H9 (cell line): ENCODE measurements around the gene HSPA2. TPM values are rescaled to one million over a fixed set of nuclear protein-coding genes. Genes with fewer than 3 reads are reported as not detected.

ENCODE experiments used
- DNase-seq: peaks from one replicate; pipeline ENCODE4 v3.0.0-alpha.2; 2017
- H2AFZ ChIP-seq: one replicate; pipeline ENCODE4 v1.6.1; 2013; ENCODE audit warnings: mild to moderate bottlenecking, low read length, control low read depth, moderate library complexity
- H2AK5ac ChIP-seq: 2 replicates; pipeline ENCODE4 v1.6.1; 2013; ENCODE audit warnings: low read length, control low read depth, mixed read lengths; ENCODE audit not compliant: insufficient read length
- H2BK120ac ChIP-seq: one replicate; pipeline ENCODE4 v1.6.1; 2013; ENCODE audit warnings: low read depth, mild to moderate bottlenecking, low read length, control low read depth, inconsistent platforms; ENCODE audit not compliant: poor library complexity, severe bottlenecking
- H2BK12ac ChIP-seq: 2 replicates; pipeline ENCODE4 v1.6.1; 2013; ENCODE audit warnings: low read length, control low read depth, mixed read lengths, low read depth; ENCODE audit not compliant: insufficient read length
- H2BK15ac ChIP-seq: 2 replicates; pipeline ENCODE4 v1.6.1; 2013; ENCODE audit warnings: low read depth, low read length, control low read depth
- H2BK20ac ChIP-seq: one replicate; pipeline ENCODE4 v1.6.1; 2013; ENCODE audit warnings: low read depth, mild to moderate bottlenecking, low read length, control low read depth, inconsistent platforms; ENCODE audit not compliant: poor library complexity, severe bottlenecking
- H2BK5ac ChIP-seq: 2 replicates; pipeline ENCODE4 v1.6.1; 2013; ENCODE audit warnings: low read length, control low read depth, mixed read lengths; ENCODE audit not compliant: insufficient read length
- H3K14ac ChIP-seq: 2 replicates; pipeline ENCODE4 v1.6.1; 2013; ENCODE audit warnings: low read length, control low read depth; ENCODE audit not compliant: insufficient read depth
- H3K18ac ChIP-seq: 2 replicates; pipeline ENCODE4 v1.6.1; 2013; ENCODE audit warnings: low read depth, mild to moderate bottlenecking, mixed read lengths, low read length, control low read depth; ENCODE audit not compliant: insufficient read length
- H3K23ac ChIP-seq: 2 replicates; pipeline ENCODE4 v1.6.1; 2013; ENCODE audit warnings: low read length, control low read depth, mixed read lengths, low read depth; ENCODE audit not compliant: insufficient read length
- H3K23me2 ChIP-seq: 2 replicates; pipeline ENCODE4 v1.6.1; 2013; ENCODE audit warnings: low read depth, mild to moderate bottlenecking, mixed read lengths, low read length, control low read depth; ENCODE audit not compliant: insufficient read length, poor library complexity, severe bottlenecking
- H3K27ac ChIP-seq: 2 replicates; pipeline ENCODE4 v1.5.1; 2013; ENCODE audit warnings: low read length, control low read depth, mixed read lengths, low read depth; ENCODE audit not compliant: insufficient read length
- H3K27me3 ChIP-seq: 2 replicates; pipeline ENCODE4 v1.6.1; 2013; ENCODE audit warnings: low read length, control low read depth, inconsistent platforms; ENCODE audit not compliant: insufficient read depth
- H3K4ac ChIP-seq: 2 replicates; pipeline ENCODE4 v1.6.1; 2013; ENCODE audit warnings: low read depth, mild to moderate bottlenecking, control low read depth, inconsistent platforms, low read length, moderate library complexity
- H3K4me1 ChIP-seq: 2 replicates; pipeline ENCODE4 v1.6.1; 2013; ENCODE audit warnings: low read length, control low read depth, inconsistent platforms; ENCODE audit not compliant: insufficient read depth
- H3K4me2 ChIP-seq: 2 replicates; pipeline ENCODE4 v1.6.1; 2013; ENCODE audit warnings: low read length, control low read depth, mixed read lengths; ENCODE audit not compliant: insufficient read length, insufficient read depth
- H3K56ac ChIP-seq: 2 replicates; pipeline ENCODE4 v1.6.1; 2013; ENCODE audit warnings: low read depth, mild to moderate bottlenecking, mixed read lengths, low read length, control low read depth; ENCODE audit not compliant: insufficient read length
- H3K79me1 ChIP-seq: 2 replicates; pipeline ENCODE4 v1.6.1; 2013; ENCODE audit warnings: low read depth, mild to moderate bottlenecking, moderate library complexity, low read length, control low read depth, inconsistent platforms; ENCODE audit not compliant: insufficient read depth, poor library complexity, severe bottlenecking
- H3K79me2 ChIP-seq: 2 replicates; pipeline ENCODE4 v1.6.1; 2013; ENCODE audit warnings: low read length, control low read depth, inconsistent platforms; ENCODE audit not compliant: insufficient read depth
- H3K9ac ChIP-seq: 2 replicates; pipeline ENCODE4 v1.6.1; 2013; ENCODE audit warnings: low read length, control low read depth, mixed read lengths; ENCODE audit not compliant: insufficient read length; ENCODE audit errors: extremely low read depth
- H3K9me3 ChIP-seq: one replicate; pipeline ENCODE4 v1.6.1; 2013; ENCODE audit warnings: low read depth, low read length, inconsistent platforms; ENCODE audit not compliant: control insufficient read depth
- H3T11ph ChIP-seq: one replicate; pipeline ENCODE4 v1.6.1; 2013; ENCODE audit warnings: mild to moderate bottlenecking, low read length, control low read depth, inconsistent platforms
- H4K20me1 ChIP-seq: one replicate; pipeline ENCODE4 v1.6.1; 2013; ENCODE audit not compliant: control insufficient read depth, insufficient read length, insufficient read depth
- H4K5ac ChIP-seq: 2 replicates; pipeline ENCODE4 v1.6.1; 2013; ENCODE audit warnings: low read depth, mild to moderate bottlenecking, mixed read lengths, low read length, control low read depth; ENCODE audit not compliant: insufficient read length
- H4K8ac ChIP-seq: replicated peaks from 2 replicates; pipeline ENCODE4 v1.6.1; 2013; ENCODE audit warnings: low read length, control low read depth, mixed read lengths, low read depth; ENCODE audit not compliant: insufficient read length
- H4K91ac ChIP-seq: 2 replicates; pipeline ENCODE4 v1.6.1; 2013; ENCODE audit warnings: low read depth, mild to moderate bottlenecking, moderate library complexity, mixed read lengths, low read length, control low read depth; ENCODE audit not compliant: insufficient read length
- H3K27ac Mint-ChIP-seq, 3 experiments: 2 replicates in 2 of 3; 3 replicates in 1 of 3; pipeline ENCODE4 v1.8.0; 2020 to 2021; ENCODE audit warnings: mixed read lengths in 3 of 3, mild to moderate bottlenecking in 1 of 3, moderate library complexity in 1 of 3
- H3K27me3 Mint-ChIP-seq: 2 replicates; pipeline ENCODE4 v1.8.0; 2021; ENCODE audit warnings: low read depth, mild to moderate bottlenecking, moderate library complexity, mixed read lengths
- H3K36me3 Mint-ChIP-seq, 3 experiments: 2 replicates in 2 of 3; 3 replicates in 1 of 3; pipeline ENCODE4 v1.8.0; 2020 to 2021; ENCODE audit warnings: low read depth in 3 of 3, mixed read lengths in 3 of 3; ENCODE audit not compliant: insufficient read depth in 1 of 3
- H3K4me1 Mint-ChIP-seq, 2 experiments: 2 replicates each; pipeline ENCODE4 v1.8.0; 2020; ENCODE audit warnings: mixed read lengths in 2 of 2
- H3K4me3 Mint-ChIP-seq, 2 experiments: 2 replicates in 1 of 2; 3 replicates in 1 of 2; pipeline ENCODE4 v1.8.0; 2020 to 2021; ENCODE audit warnings: mild to moderate bottlenecking in 2 of 2, mixed read lengths in 2 of 2, moderate library complexity in 1 of 2
- H3K9me3 Mint-ChIP-seq, 2 experiments: 2 replicates in 1 of 2; 3 replicates in 1 of 2; pipeline ENCODE4 v1.8.0; 2020; ENCODE audit warnings: mild to moderate bottlenecking in 2 of 2, mixed read lengths in 2 of 2, moderate library complexity in 1 of 2
- WGBS: extraction: QIAGEN DNeasy Blood & Tissue Kit; methylation state at CpG from one replicate; pipeline ENCODE4 v1.1.7; 2013; ENCODE audit warnings: missing lambda C conversion rate, low lambda C conversion rate, mixed read lengths; ENCODE audit not compliant: insufficient read length; ENCODE audit errors: extremely low coverage; 5-methylcytosine and 5-hydroxymethylcytosine counted together
- total RNA-seq: library from RNA; stranded (reverse); gene quantifications from 2 replicates; pipeline ENCODE4 v1.2.1, GENCODE V29; 2021
- TF ChIP-seq, protein P1 (sequence below): fragments of 200-600 bp; sonication (generic); conservative IDR thresholded peaks from 3 replicates; pipeline ENCODE4 v1.8.0; 2021; ENCODE audit warnings: antibody characterized with exemption, mild to moderate bottlenecking

The HSPA2 gene
- total RNA-seq, 1 experiment from 2014 or later: 25.8 TPM

DNA sequence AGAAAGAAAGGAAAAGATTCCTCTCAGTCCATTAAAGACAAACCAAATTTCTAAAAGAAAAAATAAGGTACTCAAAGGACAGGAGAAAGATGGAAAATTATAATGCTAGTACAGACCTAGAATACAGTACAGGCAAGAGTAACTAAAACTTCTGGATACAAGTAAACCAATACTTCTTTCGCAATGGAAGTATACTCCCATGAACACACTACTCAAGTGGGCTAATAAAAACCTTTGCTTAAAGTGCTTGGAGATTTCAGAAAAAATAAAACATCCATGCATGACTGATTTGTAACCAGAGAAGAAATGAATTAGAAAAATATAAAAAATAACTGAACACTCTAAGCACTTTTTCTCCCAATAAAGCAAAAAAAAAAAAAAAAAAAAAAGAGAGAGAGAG, 40.5 kb upstream of the HSPA2 start:
- Histone ChIP-seq H3K56ac (no peak overlapping the region), H3K4me1 (no peaks in the 10 kb centered on the region; the same call in 1 of the 2 replicates), H4K8ac (no peak overlapping the region), H3T11ph (no peak overlapping the region), H3K14ac (no peak overlapping the region), H3K23me2 (peaks cover 9% of the 10 kb centered on the region), H3K27ac (no peak overlapping the region), H3K79me1 (no peaks in the 10 kb centered on the region), H3K9ac (no peak overlapping the region), H3K27me3 (no peaks in the 10 kb centered on the region), H2BK12ac (no peak overlapping the region), H4K5ac (no peak overlapping the region), H2AFZ (no peak overlapping the region), H3K4me2 (no peak overlapping the region), H4K20me1 (no peaks in the 10 kb centered on the region), H3K18ac (no peak overlapping the region), H3K79me2 (peaks cover 2% of the 10 kb centered on the region; the same call in 1 of the 2 replicates), H3K23ac (no peak overlapping the region), H2BK5ac (no peak overlapping the region), H2BK120ac (no peak overlapping the region), H2BK20ac (no peak overlapping the region), H2BK15ac (no peak overlapping the region), H2AK5ac (no peak overlapping the region), H3K4ac (no peak overlapping the region), H3K9me3 (no peaks in the 10 kb centered on the region), H4K91ac (no peak overlapping the region)
- no CpG with 5 or more reads among the region's 1 CpG for WGBS
- Mint-ChIP-seq H3K9me3 (no peaks in the 10 kb centered on the region), H3K4me1 (peaks cover 18% of the 10 kb centered on the region in 2 experiments), H3K27me3 (no peaks in the 10 kb centered on the region), H3K36me3 (peaks cover 7 to 14% (median 13%) of the 10 kb centered on the region in 3 experiments; a peak in 6 of 7 replicates), H3K4me3 (no peak overlapping the region), H3K27ac (peak overlapping the region in 1 of 3 experiments; percentile 58; a peak in 1 of 7 replicates)
- DNase-seq: no peak
- TF ChIP-seq, protein P1, sequence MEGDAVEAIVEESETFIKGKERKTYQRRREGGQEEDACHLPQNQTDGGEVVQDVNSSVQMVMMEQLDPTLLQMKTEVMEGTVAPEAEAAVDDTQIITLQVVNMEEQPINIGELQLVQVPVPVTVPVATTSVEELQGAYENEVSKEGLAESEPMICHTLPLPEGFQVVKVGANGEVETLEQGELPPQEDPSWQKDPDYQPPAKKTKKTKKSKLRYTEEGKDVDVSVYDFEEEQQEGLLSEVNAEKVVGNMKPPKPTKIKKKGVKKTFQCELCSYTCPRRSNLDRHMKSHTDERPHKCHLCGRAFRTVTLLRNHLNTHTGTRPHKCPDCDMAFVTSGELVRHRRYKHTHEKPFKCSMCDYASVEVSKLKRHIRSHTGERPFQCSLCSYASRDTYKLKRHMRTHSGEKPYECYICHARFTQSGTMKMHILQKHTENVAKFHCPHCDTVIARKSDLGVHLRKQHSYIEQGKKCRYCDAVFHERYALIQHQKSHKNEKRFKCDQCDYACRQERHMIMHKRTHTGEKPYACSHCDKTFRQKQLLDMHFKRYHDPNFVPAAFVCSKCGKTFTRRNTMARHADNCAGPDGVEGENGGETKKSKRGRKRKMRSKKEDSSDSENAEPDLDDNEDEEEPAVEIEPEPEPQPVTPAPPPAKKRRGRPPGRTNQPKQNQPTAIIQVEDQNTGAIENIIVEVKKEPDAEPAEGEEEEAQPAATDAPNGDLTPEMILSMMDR: no peak
